Neuronal stem cell (in vitro differentiated cells): Measurements from ENCODE around the gene HCFC2.
A peak's percentile ranks its signal among the peaks of the same experiment; 100 is the strongest.

Source experiments
- DNase-seq: peaks from one replicate; pipeline ENCODE4 v3.0.0-alpha.2; 2013; ENCODE audit warnings: low spot score
- H2AFZ ChIP-seq: one replicate; pipeline ENCODE4 v1.6.1; 2013; ENCODE audit warnings: mild to moderate bottlenecking, low read length, inconsistent platforms
- H2AK5ac ChIP-seq: 2 replicates; pipeline ENCODE4 v1.6.1; 2013; ENCODE audit warnings: low read depth, mild to moderate bottlenecking, inconsistent platforms, low read length, moderate library complexity, mixed read lengths
- H2BK120ac ChIP-seq: 2 replicates; pipeline ENCODE4 v1.6.1; 2013; ENCODE audit warnings: low read depth, mild to moderate bottlenecking, inconsistent platforms, low read length, moderate library complexity, mixed read lengths
- H2BK12ac ChIP-seq: one replicate; pipeline ENCODE4 v1.6.1; 2013; ENCODE audit warnings: low read length, inconsistent platforms
- H2BK15ac ChIP-seq: 2 replicates; pipeline ENCODE4 v1.6.1; 2013; ENCODE audit warnings: mild to moderate bottlenecking, low read length, inconsistent platforms, mixed read lengths
- H2BK5ac ChIP-seq: one replicate; pipeline ENCODE4 v1.6.1; 2013; ENCODE audit warnings: inconsistent platforms, mild to moderate bottlenecking, low read length, moderate library complexity
- H3K14ac ChIP-seq: one replicate; pipeline ENCODE4 v1.6.1; 2013; ENCODE audit warnings: low read length, inconsistent platforms
- H3K18ac ChIP-seq: 2 replicates; pipeline ENCODE4 v1.6.1; 2013; ENCODE audit warnings: low read length, inconsistent platforms
- H3K23ac ChIP-seq: 2 replicates; pipeline ENCODE4 v1.6.1; 2013; ENCODE audit warnings: low read depth, mild to moderate bottlenecking, mixed read lengths, low read length, inconsistent platforms; ENCODE audit not compliant: poor library complexity
- H3K27ac ChIP-seq: replicated peaks from 3 replicates; pipeline ENCODE4 v1.5.1; 2013; ENCODE audit warnings: low read length, inconsistent platforms
- H3K27me3 ChIP-seq, 3 experiments: 2 replicates each; pipeline ENCODE4 v1.6.1; 2013; ENCODE audit warnings: low read length in 3 of 3, mild to moderate bottlenecking in 2 of 3, inconsistent platforms in 1 of 3, low read depth in 1 of 3, mixed read lengths in 1 of 3, moderate library complexity in 1 of 3; ENCODE audit not compliant: control insufficient read depth in 3 of 3, insufficient read depth in 3 of 3
- H3K36me3 ChIP-seq, 2 donors: replicated peaks in 1 of 2; 2 replicates each; pipeline ENCODE4 v1.6.1; 2013; ENCODE audit warnings: low read length in 2 of 2; ENCODE audit not compliant: control insufficient read depth in 2 of 2, insufficient read depth in 2 of 2
- H3K4ac ChIP-seq: 2 replicates; pipeline ENCODE4 v1.6.1; 2013; ENCODE audit warnings: inconsistent platforms, mild to moderate bottlenecking, low read length, moderate library complexity
- H3K4me1 ChIP-seq, 2 donors: 1 replicate in 1 of 2; 2 replicates in 1 of 2; pipeline ENCODE4 v1.6.1; 2013; ENCODE audit warnings: low read length in 2 of 2, low read depth in 1 of 2; ENCODE audit not compliant: control insufficient read depth in 2 of 2, insufficient read depth in 1 of 2
- H3K4me2 ChIP-seq: one replicate; pipeline ENCODE4 v1.6.1; 2013; ENCODE audit warnings: mild to moderate bottlenecking, low read length, inconsistent platforms; ENCODE audit not compliant: insufficient read depth, poor library complexity, severe bottlenecking
- H3K4me3 ChIP-seq, 2 donors: 2 replicates each; pipeline ENCODE4 v1.5.1; 2013; ENCODE audit warnings: low read length in 2 of 2, mild to moderate bottlenecking in 2 of 2, inconsistent platforms in 1 of 2, moderate library complexity in 1 of 2
- H3K79me1 ChIP-seq: one replicate; pipeline ENCODE4 v1.6.1; 2013; ENCODE audit warnings: low read depth, mild to moderate bottlenecking, inconsistent platforms, low read length, moderate library complexity
- H3K9ac ChIP-seq: one replicate; pipeline ENCODE4 v1.6.1; 2013; ENCODE audit warnings: mild to moderate bottlenecking, low read depth, low read length, inconsistent platforms; ENCODE audit not compliant: poor library complexity
- H3K9me3 ChIP-seq, 2 donors: replicated peaks in 1 of 2; 2 replicates each; pipeline versions ENCODE3 to v1.6.1; 2013; ENCODE audit warnings: low read length in 2 of 2, mild to moderate bottlenecking in 2 of 2, inconsistent platforms in 1 of 2, low read depth in 1 of 2, mixed read lengths in 1 of 2, moderate library complexity in 1 of 2; ENCODE audit not compliant: control insufficient read depth in 2 of 2, insufficient read depth in 1 of 2
- H4K8ac ChIP-seq: one replicate; pipeline ENCODE4 v1.6.1; 2013; ENCODE audit warnings: low read depth, mild to moderate bottlenecking, inconsistent platforms, low read length, moderate library complexity
- H4K91ac ChIP-seq: one replicate; pipeline ENCODE4 v1.6.1; 2013; ENCODE audit warnings: low read length, low read depth, mild to moderate bottlenecking, inconsistent platforms; ENCODE audit not compliant: poor library complexity
- WGBS, 2 donors: extraction: QIAGEN DNeasy Blood & Tissue Kit; methylation state at CpG; one replicate each; pipeline ENCODE4 v1.1.7; 2013; ENCODE audit warnings: missing lambda C conversion rate in 2 of 2, mixed read lengths in 1 of 2; ENCODE audit not compliant: insufficient read length in 2 of 2, insufficient replicate concordance in 1 of 2; ENCODE audit errors: extremely low coverage in 2 of 2; 5-methylcytosine and 5-hydroxymethylcytosine counted together

HCFC2 gene

DNA sequence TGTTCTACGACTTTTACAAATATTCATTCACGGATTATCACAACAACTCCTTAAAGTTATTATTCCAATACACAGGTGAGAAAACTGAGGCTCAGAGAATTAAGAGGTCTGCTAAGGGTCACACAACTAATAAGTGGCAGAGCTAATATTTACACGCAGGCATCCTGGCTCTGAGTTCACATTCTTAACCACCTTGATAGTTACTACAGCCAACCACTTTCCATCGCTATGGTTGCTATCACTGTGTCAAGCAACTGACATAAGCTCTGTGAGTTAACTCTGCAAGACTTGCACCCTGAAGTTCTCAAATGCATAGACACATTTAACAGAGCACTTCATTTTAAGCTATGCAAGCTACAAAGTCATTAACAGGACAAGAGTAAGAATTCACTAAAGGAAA lies 18.0 kb upstream of the HCFC2 start:
- peaks cover 0 to 3% of the 10 kb centered on the region in 2 donors for H3K4me1 ChIP-seq
- no peak overlapping the region for H2AK5ac ChIP-seq
- H3K14ac ChIP-seq = no peak overlapping the region
- H3K23ac ChIP-seq = no peak overlapping the region
- no peak overlapping the region for H4K91ac ChIP-seq
- no peak overlapping the region for H3K9ac ChIP-seq
- no peak overlapping the region for H3K4me2 ChIP-seq
- H2BK120ac ChIP-seq = no peak overlapping the region
- no CpG with 5 or more reads among the region's 4 CpGs for WGBS, 2 donors
- no peaks in the 10 kb centered on the region for H3K79me1 ChIP-seq
- peaks cover 0 to 46% (median 3%) of the 10 kb centered on the region in 3 experiments for H3K27me3 ChIP-seq
- no peak overlapping the region for H3K4me3 ChIP-seq
- H2AFZ ChIP-seq = no peak overlapping the region
- H3K9me3 ChIP-seq = peaks cover 0 to 3% of the 10 kb centered on the region in 2 donors
- no peak overlapping the region for H2BK5ac ChIP-seq
- no peaks in the 10 kb centered on the region for H3K36me3 ChIP-seq
- no peak overlapping the region for H3K4ac ChIP-seq
- H2BK15ac ChIP-seq = no peak overlapping the region
- no peak overlapping the region for H2BK12ac ChIP-seq
- no peak overlapping the region for H3K18ac ChIP-seq
- no peak overlapping the region for H4K8ac ChIP-seq
- no peak for DNase-seq
- H3K27ac ChIP-seq = no peak overlapping the region

DNA sequence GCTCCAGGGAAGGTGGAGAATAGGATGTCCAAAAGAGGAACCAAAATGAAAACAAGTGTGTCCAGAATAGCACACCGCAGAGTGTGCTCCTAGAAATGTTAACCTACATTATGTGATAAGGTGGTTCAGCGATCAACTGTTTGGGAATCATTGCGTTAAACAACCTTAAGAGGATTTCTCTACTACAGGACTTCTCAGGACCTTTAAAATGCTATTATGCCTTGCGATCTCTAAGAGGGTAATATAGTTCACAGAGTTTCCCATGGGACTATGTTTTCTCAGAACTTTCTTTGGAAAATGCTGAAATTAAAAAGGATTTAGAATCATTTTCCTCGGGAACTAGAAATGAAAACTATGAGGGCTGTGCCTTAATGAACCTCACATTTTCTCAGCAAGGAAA lies 16.2 kb upstream of the HCFC2 start:
- Histone ChIP-seq H2BK15ac (no peak overlapping the region), H3K23ac (no peak overlapping the region), H3K4ac (no peak overlapping the region), H4K8ac (no peak overlapping the region), H3K9ac (no peak overlapping the region), H2AK5ac (no peak overlapping the region), H3K9me3 (no peaks in the 10 kb centered on the region), H3K27me3 (peaks cover 0 to 34% (median 3%) of the 10 kb centered on the region in 3 experiments), H3K4me1 (peaks cover 0 to 3% of the 10 kb centered on the region in 2 donors), H4K91ac (no peak overlapping the region), H3K18ac (no peak overlapping the region), H2AFZ (no peak overlapping the region), H3K27ac (no peak overlapping the region), H3K4me3 (no peak overlapping the region), H3K4me2 (no peak overlapping the region), H2BK120ac (no peak overlapping the region), H2BK5ac (no peak overlapping the region), H2BK12ac (no peak overlapping the region), H3K36me3 (no peaks in the 10 kb centered on the region), H3K14ac (no peak overlapping the region), H3K79me1 (no peaks in the 10 kb centered on the region)
- WGBS, 2 donors = no CpG with 5 or more reads among the region's 5 CpGs
- no peak for DNase-seq

DNA sequence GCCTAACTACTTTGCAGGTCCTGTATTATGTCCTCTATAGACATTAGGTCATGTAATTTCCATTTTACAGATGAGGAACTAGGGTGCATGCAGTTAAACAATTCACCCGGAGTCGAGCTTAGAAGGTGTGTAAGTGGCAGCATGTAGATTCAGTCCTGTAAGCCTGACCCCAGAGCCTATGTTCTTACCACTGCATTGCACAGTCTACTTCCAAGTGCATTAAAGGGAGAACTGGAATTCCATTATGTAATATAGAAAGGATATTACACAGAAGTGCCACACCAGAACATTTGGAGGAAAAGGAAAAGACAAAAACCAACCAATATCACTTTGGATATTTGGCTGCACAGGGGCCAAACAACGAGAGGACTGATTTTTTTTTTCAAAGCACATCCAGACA lies 15.5 kb upstream of the HCFC2 start:
- Histone ChIP-seq H3K23ac (no peak overlapping the region), H3K4me1 (peaks cover 0 to 3% of the 10 kb centered on the region in 2 donors), H4K8ac (no peak overlapping the region), H3K4ac (no peak overlapping the region), H3K27me3 (peaks cover 0 to 33% (median 3%) of the 10 kb centered on the region in 3 experiments), H3K36me3 (no peaks in the 10 kb centered on the region), H3K14ac (no peak overlapping the region), H3K18ac (no peak overlapping the region), H3K9ac (no peak overlapping the region), H3K79me1 (no peaks in the 10 kb centered on the region), H3K4me2 (no peak overlapping the region), H4K91ac (no peak overlapping the region), H2AK5ac (no peak overlapping the region), H3K4me3 (no peak overlapping the region), H2BK12ac (no peak overlapping the region), H2AFZ (no peak overlapping the region), H2BK15ac (no peak overlapping the region), H2BK120ac (no peak overlapping the region), H3K27ac (no peak overlapping the region), H3K9me3 (no peaks in the 10 kb centered on the region), H2BK5ac (no peak overlapping the region)
- DNase-seq = no peak
- no CpG with 5 or more reads among the region's 3 CpGs for WGBS, 2 donors

DNA sequence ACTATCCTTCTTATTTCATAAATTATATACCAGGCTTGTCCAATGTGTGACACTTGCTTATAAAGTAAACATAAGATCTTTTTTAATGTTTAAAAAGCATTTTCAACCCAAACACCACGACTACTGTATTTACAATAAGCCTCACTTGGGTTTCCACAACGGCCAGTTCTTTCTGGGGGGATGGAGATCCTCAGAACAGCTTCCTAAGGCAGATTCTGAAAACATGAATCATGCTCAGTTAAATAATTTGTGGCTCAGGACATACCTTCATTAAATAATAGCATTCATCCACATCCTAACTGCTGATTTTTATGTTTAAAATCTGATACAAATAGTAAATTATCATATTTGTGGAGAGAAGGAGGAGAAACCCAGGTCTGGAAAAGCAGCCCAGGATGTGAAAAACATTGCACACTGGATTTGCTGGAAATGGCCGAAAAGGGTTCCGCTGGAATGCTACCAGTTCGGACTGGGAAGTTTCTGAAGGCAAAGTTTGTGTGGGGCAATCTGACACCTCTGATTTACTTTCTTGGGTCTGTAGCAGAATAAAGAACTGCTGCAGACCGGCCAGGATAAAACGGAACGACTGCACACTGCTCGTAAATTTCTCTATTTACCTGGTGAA lies 14.9 kb upstream of the HCFC2 start:
- peak overlapping the region; percentile 34 to 72 for H3K4me3 ChIP-seq
- no CpG with 5 or more reads among the region's 9 CpGs for WGBS, 2 donors
- no peak overlapping the region for H3K9ac ChIP-seq
- H3K36me3 ChIP-seq = no peaks in the 10 kb centered on the region
- H3K23ac ChIP-seq = no peak overlapping the region
- no peaks in the 10 kb centered on the region for H3K9me3 ChIP-seq
- peak overlapping the region; percentile 91 for H2AFZ ChIP-seq
- H3K4me1 ChIP-seq = peaks cover 0 to 3% of the 10 kb centered on the region in 2 donors
- no peak overlapping the region for H2BK15ac ChIP-seq
- H2AK5ac ChIP-seq = no peak overlapping the region
- no peak overlapping the region for H3K4ac ChIP-seq
- H3K27me3 ChIP-seq = peaks cover 0 to 33% (median 3%) of the 10 kb centered on the region in 3 experiments
- no peak overlapping the region for H2BK120ac ChIP-seq
- no peak overlapping the region for H4K91ac ChIP-seq
- H4K8ac ChIP-seq = no peak overlapping the region
- peak overlapping the region; percentile 51 for H3K4me2 ChIP-seq
- DNase-seq = no peak
- no peaks in the 10 kb centered on the region for H3K79me1 ChIP-seq
- no peak overlapping the region for H2BK5ac ChIP-seq
- H3K27ac ChIP-seq = no peak overlapping the region
- H3K18ac ChIP-seq = no peak overlapping the region
- H3K14ac ChIP-seq = no peak overlapping the region
- no peak overlapping the region for H2BK12ac ChIP-seq
